ENCODE results near the gene PSMG1. TPM values are rescaled to one million over a fixed set of nuclear protein-coding genes. Genes with fewer than 3 reads are reported as not detected.
"Not testable (repeated sequence)": the region's sequence is repeated elsewhere in the genome, so short reads cannot be mapped to it uniquely, and the experiment has no call there.

PSMG1 gene
- total RNA-seq, 1 donor from 2014 or later = 19.1 TPM

GRCh38 chr21:39164523-39164922 is 18.7 kb downstream of the PSMG1 start:
- H3K27ac ChIP-seq = no peak overlapping the region
- H3K36me3 ChIP-seq = no peaks in the 10 kb centered on the region
- no peaks in the 10 kb centered on the region for H3K4me1 ChIP-seq
- peaks cover 10% of the 10 kb centered on the region for H3K9me3 ChIP-seq
- no peak overlapping the region for H3K4me3 ChIP-seq
- ATAC-seq = no peak
- no peaks in the 10 kb centered on the region for H3K27me3 ChIP-seq (ENCODE audit: low read depth)
- intact Hi-C loops (cut with DNase I) = no loop called here
- TF ChIP-seq, protein P1, sequence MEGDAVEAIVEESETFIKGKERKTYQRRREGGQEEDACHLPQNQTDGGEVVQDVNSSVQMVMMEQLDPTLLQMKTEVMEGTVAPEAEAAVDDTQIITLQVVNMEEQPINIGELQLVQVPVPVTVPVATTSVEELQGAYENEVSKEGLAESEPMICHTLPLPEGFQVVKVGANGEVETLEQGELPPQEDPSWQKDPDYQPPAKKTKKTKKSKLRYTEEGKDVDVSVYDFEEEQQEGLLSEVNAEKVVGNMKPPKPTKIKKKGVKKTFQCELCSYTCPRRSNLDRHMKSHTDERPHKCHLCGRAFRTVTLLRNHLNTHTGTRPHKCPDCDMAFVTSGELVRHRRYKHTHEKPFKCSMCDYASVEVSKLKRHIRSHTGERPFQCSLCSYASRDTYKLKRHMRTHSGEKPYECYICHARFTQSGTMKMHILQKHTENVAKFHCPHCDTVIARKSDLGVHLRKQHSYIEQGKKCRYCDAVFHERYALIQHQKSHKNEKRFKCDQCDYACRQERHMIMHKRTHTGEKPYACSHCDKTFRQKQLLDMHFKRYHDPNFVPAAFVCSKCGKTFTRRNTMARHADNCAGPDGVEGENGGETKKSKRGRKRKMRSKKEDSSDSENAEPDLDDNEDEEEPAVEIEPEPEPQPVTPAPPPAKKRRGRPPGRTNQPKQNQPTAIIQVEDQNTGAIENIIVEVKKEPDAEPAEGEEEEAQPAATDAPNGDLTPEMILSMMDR (IDR thresholded peaks at IDR 0.05) = no peak
- DNase-seq = no peak

DNA sequence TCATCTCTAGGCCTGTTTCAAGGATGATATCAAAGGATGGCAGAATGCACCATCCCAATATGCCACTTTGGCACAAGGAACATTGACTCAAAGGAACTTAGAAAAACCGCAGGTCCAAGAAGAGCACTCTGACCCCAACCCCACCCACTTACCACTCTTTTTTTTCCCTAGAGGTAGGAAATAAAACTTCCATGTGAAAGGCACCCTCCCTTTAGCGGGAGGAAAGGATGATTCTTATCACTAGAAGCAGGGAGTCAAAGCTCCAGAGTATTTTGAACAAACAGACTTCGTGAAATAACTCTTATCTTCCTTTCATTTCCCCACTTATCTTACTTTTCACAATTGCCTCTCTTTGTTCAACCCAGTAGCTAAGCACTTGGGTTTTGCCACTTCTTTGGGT is 22.2 kb downstream of the PSMG1 start:
- TF ChIP-seq, protein P1 (IDR thresholded peaks at IDR 0.05) = no peak
- no peak overlapping the region for H3K4me3 ChIP-seq

GRCh38 chr21:39159342-39160063 is 23.7 kb downstream of the PSMG1 start:
- intact Hi-C loops (cut with DNase I) = no loop called here
- Histone ChIP-seq H3K4me3 (no peak overlapping the region), H3K4me1 (no peaks in the 10 kb centered on the region), H3K27ac (no peak overlapping the region), H3K36me3 (no peaks in the 10 kb centered on the region), H3K9me3 (peaks cover 5% of the 10 kb centered on the region), H3K27me3 (ENCODE audit: low read depth) (no peaks in the 10 kb centered on the region)
- DNase-seq (no peak), ATAC-seq (no peak)
- TF ChIP-seq, protein P1 (IDR thresholded peaks at IDR 0.05) = no peak

More for the DNA sequence above, 22.2 kb downstream of the PSMG1 start:
- Histone ChIP-seq H3K36me3 (no peaks in the 10 kb centered on the region), H3K27me3 (ENCODE audit: low read depth) (no peaks in the 10 kb centered on the region), H3K9me3 (peaks cover 10% of the 10 kb centered on the region), H3K4me1 (no peaks in the 10 kb centered on the region), H3K27ac (no peak overlapping the region)
- DNase-seq (no peak), ATAC-seq (no peak)
- intact Hi-C loops (cut with DNase I) = no loop called here

- H3K4me3 ChIP-seq; ATAC-seq; H3K27me3 ChIP-seq (ENCODE audit: low read depth); H3K36me3 ChIP-seq; H3K9me3 ChIP-seq; DNase-seq; H3K4me1 ChIP-seq; intact Hi-C loops (cut with DNase I); H3K27ac ChIP-seq: not testable (repeated sequence)
Observed at GRCh38 chr21:39157241-39157640, 26.0 kb downstream of the PSMG1 start.

DNA sequence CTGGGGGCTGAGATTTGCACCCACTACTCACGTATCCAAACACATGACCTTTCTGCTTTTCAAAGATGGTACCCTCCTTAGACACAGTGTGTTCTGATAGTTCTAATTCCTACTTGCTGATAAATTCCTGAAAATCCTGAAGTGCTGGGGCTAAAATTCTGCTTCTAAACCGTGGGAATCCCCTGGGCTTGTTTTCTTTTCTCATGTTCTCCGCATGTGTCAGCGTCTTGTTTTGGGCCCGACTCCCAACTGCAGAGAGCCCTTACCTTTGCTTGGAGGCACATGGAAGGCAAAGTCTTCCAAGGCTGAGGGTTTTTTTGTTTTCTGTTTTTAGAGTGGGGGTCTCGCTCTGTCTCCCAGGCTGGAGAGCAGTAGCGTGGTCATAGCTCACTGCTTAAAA is 27.2 kb downstream of the PSMG1 start:
- ATAC-seq (no peak), DNase-seq (no peak)
- intact Hi-C loops (cut with DNase I) = no loop called here
- Histone ChIP-seq H3K4me3 (no peak overlapping the region), H3K4me1 (no peaks in the 10 kb centered on the region), H3K9me3 (no peaks in the 10 kb centered on the region), H3K27me3 (ENCODE audit: low read depth) (no peaks in the 10 kb centered on the region), H3K27ac (no peak overlapping the region), H3K36me3 (no peaks in the 10 kb centered on the region)
- TF ChIP-seq, protein P1 (IDR thresholded peaks at IDR 0.05) = no peak

- intact Hi-C loops (cut with DNase I) = no loop called here
- ATAC-seq = no peak
- Histone ChIP-seq H3K4me1 (no peaks in the 10 kb centered on the region), H3K36me3 (no peaks in the 10 kb centered on the region), H3K9me3 (no peaks in the 10 kb centered on the region), H3K27ac (no peak overlapping the region), H3K27me3 (ENCODE audit: low read depth) (no peaks in the 10 kb centered on the region), H3K4me3 (no peak overlapping the region)
- TF ChIP-seq, protein P1 (IDR thresholded peaks at IDR 0.05) = no peak
- DNase-seq = no peak
Observed at GRCh38 chr21:39155578-39155977, 27.7 kb downstream of the PSMG1 start.

All from lower lobe of right lung (tissue), 2 donors.